Measurements from ENCODE around the gene CFAP107.

GRCh38 chr1:12776801-12777557 is 31.0 kb downstream of the CFAP107 start:
- TF ChIP-seq NR3C1 (IDR thresholded peaks at IDR 0.05) (no peak), RFX5 (IDR thresholded peaks at IDR 0.05) (no peak), SMC3 (IDR thresholded peaks at IDR 0.05) (no peak), FOSB (CRISPR knock-in tag; IDR thresholded peaks at IDR 0.05) (no peak), POLR2A (IDR thresholded peaks at IDR 0.05; ENCODE audit: low read length) (no peak), MYC (IDR thresholded peaks at IDR 0.05; ENCODE audit: borderline replicate concordance, low read length) (no peak), BHLHE40 (IDR thresholded peaks at IDR 0.05; ENCODE audit: low read depth, low read length) (no peak), MAFK (IDR thresholded peaks at IDR 0.05; ENCODE audit: partially characterized antibody) (no peak), RARB (CRISPR knock-in tag; IDR thresholded peaks at IDR 0.05) (no peak), ESRRA (IDR thresholded peaks at IDR 0.05; ENCODE audit: borderline replicate concordance, low read length) (no peak), MAZ (IDR thresholded peaks at IDR 0.05; ENCODE audit: borderline replicate concordance, low read depth, low read length) (no peak), CEBPB (IDR thresholded peaks at IDR 0.05) (no peak)
- TF ChIP-seq, protein P1, sequence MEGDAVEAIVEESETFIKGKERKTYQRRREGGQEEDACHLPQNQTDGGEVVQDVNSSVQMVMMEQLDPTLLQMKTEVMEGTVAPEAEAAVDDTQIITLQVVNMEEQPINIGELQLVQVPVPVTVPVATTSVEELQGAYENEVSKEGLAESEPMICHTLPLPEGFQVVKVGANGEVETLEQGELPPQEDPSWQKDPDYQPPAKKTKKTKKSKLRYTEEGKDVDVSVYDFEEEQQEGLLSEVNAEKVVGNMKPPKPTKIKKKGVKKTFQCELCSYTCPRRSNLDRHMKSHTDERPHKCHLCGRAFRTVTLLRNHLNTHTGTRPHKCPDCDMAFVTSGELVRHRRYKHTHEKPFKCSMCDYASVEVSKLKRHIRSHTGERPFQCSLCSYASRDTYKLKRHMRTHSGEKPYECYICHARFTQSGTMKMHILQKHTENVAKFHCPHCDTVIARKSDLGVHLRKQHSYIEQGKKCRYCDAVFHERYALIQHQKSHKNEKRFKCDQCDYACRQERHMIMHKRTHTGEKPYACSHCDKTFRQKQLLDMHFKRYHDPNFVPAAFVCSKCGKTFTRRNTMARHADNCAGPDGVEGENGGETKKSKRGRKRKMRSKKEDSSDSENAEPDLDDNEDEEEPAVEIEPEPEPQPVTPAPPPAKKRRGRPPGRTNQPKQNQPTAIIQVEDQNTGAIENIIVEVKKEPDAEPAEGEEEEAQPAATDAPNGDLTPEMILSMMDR (IDR thresholded peaks at IDR 0.05) = no peak
